Keratinocyte (primary cell): Measurements from ENCODE around the gene ARHGEF28.

Experiments used
- EZH2 ChIP-seq: IDR thresholded peaks from one replicate; pipeline ENCODE4 v1.6.1; 2012; ENCODE audit warnings: inconsistent platforms, mild to moderate bottlenecking, low read length, moderate library complexity
- TF ChIP-seq, protein P1 (sequence below), 3 experiments: IDR thresholded peaks in 1 of 3; conservative IDR thresholded peaks in 1 of 3; optimal IDR thresholded peaks in 1 of 3; 2 replicates in 2 of 3; 3 replicates in 1 of 3; pipeline versions ENCODE3 to v1.5.1; 2011; ENCODE audit warnings: low read length in 3 of 3, mild to moderate bottlenecking in 3 of 3, moderate library complexity in 2 of 3, control low read depth in 1 of 3, inconsistent platforms in 1 of 3; ENCODE audit not compliant: insufficient read depth in 2 of 3; ENCODE audit errors: extremely low read depth in 1 of 3

DNA sequence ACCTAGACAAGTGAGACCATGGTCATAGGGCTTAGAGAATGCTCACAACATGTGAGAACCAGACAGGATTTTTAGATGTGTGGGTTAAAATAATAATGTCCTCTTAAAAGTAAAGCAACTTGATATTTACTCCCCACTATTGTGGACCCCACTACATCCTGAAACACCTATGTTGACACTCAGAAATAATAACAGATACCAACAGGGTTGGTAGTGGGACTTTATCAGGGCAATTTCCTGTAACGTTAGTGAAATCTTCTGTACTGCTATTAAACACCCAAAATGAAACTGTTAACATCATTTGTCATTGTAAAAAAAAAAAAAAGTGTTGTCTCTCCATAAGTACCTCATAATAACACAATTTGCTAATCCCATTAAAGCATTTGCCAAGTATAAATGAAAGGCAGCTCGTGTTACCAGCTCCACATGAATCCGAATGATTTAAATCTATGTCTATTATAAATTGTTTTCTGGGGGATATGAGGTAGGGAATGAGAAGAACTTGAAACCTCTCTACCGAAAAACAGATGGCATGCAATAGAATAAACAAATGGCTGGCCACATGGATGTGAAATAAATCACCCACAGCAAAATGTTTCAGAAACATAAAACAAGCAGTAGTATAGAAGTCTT, 285.9 kb downstream of the ARHGEF28 start:
- no peak for TF ChIP-seq EZH2
- TF ChIP-seq, protein P1, sequence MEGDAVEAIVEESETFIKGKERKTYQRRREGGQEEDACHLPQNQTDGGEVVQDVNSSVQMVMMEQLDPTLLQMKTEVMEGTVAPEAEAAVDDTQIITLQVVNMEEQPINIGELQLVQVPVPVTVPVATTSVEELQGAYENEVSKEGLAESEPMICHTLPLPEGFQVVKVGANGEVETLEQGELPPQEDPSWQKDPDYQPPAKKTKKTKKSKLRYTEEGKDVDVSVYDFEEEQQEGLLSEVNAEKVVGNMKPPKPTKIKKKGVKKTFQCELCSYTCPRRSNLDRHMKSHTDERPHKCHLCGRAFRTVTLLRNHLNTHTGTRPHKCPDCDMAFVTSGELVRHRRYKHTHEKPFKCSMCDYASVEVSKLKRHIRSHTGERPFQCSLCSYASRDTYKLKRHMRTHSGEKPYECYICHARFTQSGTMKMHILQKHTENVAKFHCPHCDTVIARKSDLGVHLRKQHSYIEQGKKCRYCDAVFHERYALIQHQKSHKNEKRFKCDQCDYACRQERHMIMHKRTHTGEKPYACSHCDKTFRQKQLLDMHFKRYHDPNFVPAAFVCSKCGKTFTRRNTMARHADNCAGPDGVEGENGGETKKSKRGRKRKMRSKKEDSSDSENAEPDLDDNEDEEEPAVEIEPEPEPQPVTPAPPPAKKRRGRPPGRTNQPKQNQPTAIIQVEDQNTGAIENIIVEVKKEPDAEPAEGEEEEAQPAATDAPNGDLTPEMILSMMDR (optimal IDR thresholded peaks at IDR 0.05 in 1 of 3, IDR thresholded peaks at IDR 0.05 in 1 of 3, conservative IDR thresholded peaks at IDR 0.05 in 1 of 3; ENCODE audit: extremely low read depth in 1 of 3, insufficient read depth in 2 of 3, low read length in 3 of 3): no peak
